Transverse colon (tissue), 4 donors: ENCODE data around the gene OLFML2B. TPM values are rescaled to one million over a fixed set of nuclear protein-coding genes. Genes with fewer than 3 reads are reported as not detected.

Source experiments
- DNase-seq: peaks from one replicate; pipeline ENCODE4 v3.0.0-alpha.2; 2019
- H3K27ac ChIP-seq, 4 donors: fragments of 200-600 bp; sonication (generic); 2 replicates each; pipeline ENCODE4 v1.5.1; 2016 to 2018; ENCODE audit warnings: inconsistent platforms in 4 of 4
- H3K27me3 ChIP-seq: fragments of 200-600 bp; sonication (generic); 2 replicates; pipeline ENCODE4 v1.5.1; 2017; ENCODE audit warnings: inconsistent platforms
- H3K36me3 ChIP-seq, 4 donors: fragments of 200-600 bp; sonication (generic); 2 replicates each; pipeline ENCODE4 v1.5.1; 2017 to 2019; ENCODE audit warnings: inconsistent platforms in 4 of 4
- H3K4me1 ChIP-seq, 4 donors: fragments of 200-600 bp; sonication (generic); 2 replicates each; pipeline ENCODE4 v1.5.1; 2017 to 2020; ENCODE audit warnings: inconsistent platforms in 4 of 4
- H3K4me3 ChIP-seq, 4 donors: fragments of 200-600 bp; sonication (generic); 1 replicate in 1 of 4; 2 replicates in 3 of 4; pipeline versions ENCODE4 v1.5.1 to v1.6.1; 2017 to 2019; ENCODE audit warnings: inconsistent platforms in 4 of 4
- H3K9me3 ChIP-seq, 2 donors: fragments of 200-600 bp; sonication (generic); 2 replicates each; pipeline ENCODE4 v1.5.1; 2017 to 2019; ENCODE audit warnings: inconsistent platforms in 2 of 2
- CTCF ChIP-seq, 5 experiments: fragments of 200-600 bp in 3 of 5; fragments of 450-650 bp in 2 of 5; sonication (generic) in 3 of 5; IDR thresholded peaks; 1 replicate in 2 of 5; 2 replicates in 3 of 5; pipeline ENCODE4 v1.5.1; 2016 to 2017; ENCODE audit warnings: antibody characterized with exemption in 5 of 5, inconsistent platforms in 3 of 5, mild to moderate bottlenecking in 2 of 5, moderate library complexity in 1 of 5
- EP300 ChIP-seq: sonication (generic); formaldehyde crosslinking; IDR thresholded peaks from one replicate; pipeline ENCODE4 v1.6.1; 2017; ENCODE audit warnings: antibody characterized with exemption, low read depth
- POLR2A ChIP-seq: fragments of 450-650 bp; IDR thresholded peaks from one replicate; pipeline ENCODE4 v1.6.1; 2016; ENCODE audit warnings: antibody characterized with exemption, mild to moderate bottlenecking, moderate library complexity
- POLR2AphosphoS5 ChIP-seq, 3 donors: sonication (generic); formaldehyde crosslinking; IDR thresholded peaks; one replicate each; pipeline ENCODE4 v1.6.1; 2016; ENCODE audit warnings: antibody characterized with exemption in 3 of 3
- WGBS, 2 donors: methylation state at CpG; one replicate each; pipeline ENCODE4 v1.1.5; 2018; ENCODE audit warnings: low coverage in 1 of 2; 5-methylcytosine and 5-hydroxymethylcytosine counted together
- in situ Hi-C, 4 donors: fragments of 200-750 bp; cut with MboI; loops; one replicate each; pipeline versions ENCODE4 v1.15.0 to v1.15.1; 2017; ENCODE audit warnings: low sequenced_read_pairs in 3 of 4, low pct_ligation_motif_present in 1 of 4, low pct_unique_long_range_greater_than_20kb in 1 of 4
- intact Hi-C: fragments of 100-400 bp; cut with DNase I; formaldehyde crosslinking; loops from one replicate; pipeline ENCODE4 v1.15.1; 2023; ENCODE audit warnings: low total_unique reads
- total RNA-seq, 4 donors: library from RNA; depleted of rRNA; stranded (reverse); fragments of >200 nt; gene quantifications; one replicate each; pipeline ENCODE4 v1.1.0, GENCODE V29; 2016

The OLFML2B gene
- total RNA-seq, 4 donors from 2014 or later, result 1.6 to 5.2 (median 3.7) TPM

- intact Hi-C loops, result no loop called here
- H3K4me3 ChIP-seq, result no peak overlapping the region
- no peaks in the 10 kb centered on the region for H3K9me3 ChIP-seq
- no peak for DNase-seq
- no peak overlapping the region for H3K27ac ChIP-seq
- no peaks in the 10 kb centered on the region for H3K27me3 ChIP-seq
- H3K4me1 ChIP-seq, result no peaks in the 10 kb centered on the region
- no peaks in the 10 kb centered on the region for H3K36me3 ChIP-seq
- TF ChIP-seq CTCF (IDR thresholded peaks at IDR 0.05) (peak in 1 of 5 experiments; percentile 21), POLR2AphosphoS5 (IDR thresholded peaks at IDR 0.05) (no peak), EP300 (no peak), POLR2A (no peak)
- in situ Hi-C loops, result loop anchor here in 1 of 4 donors (25.0 kb wide), 1 partner anchor 253 kb away; no protein-coding TSS in a partner anchor
Measured at GRCh38 chr1:162040657-162041056, 17.0 kb upstream of the OLFML2B start.

GRCh38 chr1:162040001-162040400 is 16.3 kb upstream of the OLFML2B start:
- no peaks in the 10 kb centered on the region for H3K27me3 ChIP-seq
- H3K9me3 ChIP-seq, result no peaks in the 10 kb centered on the region
- no peak overlapping the region for H3K27ac ChIP-seq
- intact Hi-C loops (no loop called here), in situ Hi-C loops (loop anchor here in 1 of 4 donors (25.0 kb wide), 1 partner anchor 253 kb away; no protein-coding TSS in a partner anchor)
- H3K4me1 ChIP-seq, result no peaks in the 10 kb centered on the region
- no peak for TF ChIP-seq POLR2AphosphoS5 (IDR thresholded peaks at IDR 0.05)
- no peak for TF ChIP-seq POLR2A
- no peak for TF ChIP-seq EP300
- no peak for TF ChIP-seq CTCF (IDR thresholded peaks at IDR 0.05)
- no peak overlapping the region for H3K4me3 ChIP-seq
- no peak for DNase-seq
- 62 to 66% methylated on average over 4 of the region's 4 CpGs for WGBS, 2 donors
- no peaks in the 10 kb centered on the region for H3K36me3 ChIP-seq

GRCh38 chr1:162038624-162039023 is 15.0 kb upstream of the OLFML2B start:
- Histone ChIP-seq H3K9me3 (no peaks in the 10 kb centered on the region), H3K27ac (no peak overlapping the region), H3K4me3 (no peak overlapping the region), H3K36me3 (no peaks in the 10 kb centered on the region), H3K4me1 (no peaks in the 10 kb centered on the region), H3K27me3 (peaks cover 4% of the 10 kb centered on the region)
- DNase-seq, result no peak
- WGBS, 2 donors, result 65 to 69% methylated on average over 1 of the region's 1 CpG
- no peak for TF ChIP-seq CTCF (IDR thresholded peaks at IDR 0.05)
- TF ChIP-seq EP300, result no peak
- TF ChIP-seq POLR2AphosphoS5 (IDR thresholded peaks at IDR 0.05), result no peak
- TF ChIP-seq POLR2A, result no peak
- intact Hi-C loops (loop anchor here (5.0 kb wide), 1 partner anchor 246 kb away; no protein-coding TSS in a partner anchor), in situ Hi-C loops (loop anchor here in 3 of 4 donors (10.0 to 25.0 kb wide), 3 partner anchors 234 to 251 kb away; no protein-coding TSS in a partner anchor)

GRCh38 chr1:162036163-162036562 is 12.5 kb upstream of the OLFML2B start:
- H3K27ac ChIP-seq, result no peak overlapping the region
- no peak for DNase-seq
- no peaks in the 10 kb centered on the region for H3K9me3 ChIP-seq
- no peak overlapping the region for H3K4me3 ChIP-seq
- intact Hi-C loops, result loop anchor here (5.0 kb wide), 1 partner anchor 244 kb away; no protein-coding TSS in a partner anchor
- no peaks in the 10 kb centered on the region for H3K36me3 ChIP-seq
- H3K4me1 ChIP-seq, result no peaks in the 10 kb centered on the region
- WGBS, 2 donors, result 100% methylated on average over 1 of the region's 1 CpG
- in situ Hi-C loops, result loop anchor here in 3 of 4 donors (10.0 to 25.0 kb wide), 3 partner anchors 231 to 249 kb away; no protein-coding TSS in a partner anchor
- no peak for TF ChIP-seq POLR2A
- no peak for TF ChIP-seq EP300
- TF ChIP-seq CTCF (IDR thresholded peaks at IDR 0.05), result no peak
- no peak for TF ChIP-seq POLR2AphosphoS5 (IDR thresholded peaks at IDR 0.05)
- H3K27me3 ChIP-seq, result peaks cover 8% of the 10 kb centered on the region
